Fibroblast of pulmonary artery (primary cell): ENCODE measurements around the gene EPHA4.

ENCODE experiments used
- DNase-seq: peaks from one replicate; pipeline ENCODE4 v3.0.0-alpha.2; 2010; ENCODE audit warnings: low read depth
- H3K4me3 ChIP-seq: replicated peaks from 2 replicates; pipeline ENCODE4 v1.5.1; 2011; ENCODE audit warnings: low read depth, mild to moderate bottlenecking, control low read depth, low read length, moderate library complexity
- CTCF ChIP-seq: IDR thresholded peaks from 2 replicates; pipeline ENCODE4 v1.5.1; 2011; ENCODE audit warnings: mild to moderate bottlenecking, control low read depth, low read length, inconsistent platforms; ENCODE audit errors: missing control alignments

The EPHA4 gene

GRCh38 chr2:221596192-221596591, 24.1 kb upstream of the EPHA4 start:
- DNase-seq = peak; percentile 54
- TF ChIP-seq CTCF = no peak
- no peak overlapping the region for H3K4me3 ChIP-seq

- H3K4me3 ChIP-seq = no peak overlapping the region
- no peak for DNase-seq
- no peak for TF ChIP-seq CTCF
These were observed 18.8 kb upstream of the EPHA4 start for GRCh38 chr2:221590861-221591365.

GRCh38 chr2:221589696-221590095, 17.6 kb upstream of the EPHA4 start:
- H3K4me3 ChIP-seq = no peak overlapping the region
- TF ChIP-seq CTCF = no peak
- no peak for DNase-seq

GRCh38 chr2:221588306-221588985, 16.3 kb upstream of the EPHA4 start:
- DNase-seq = no peak
- TF ChIP-seq CTCF = no peak

GRCh38 chr2:221581986-221582385, 9.9 kb upstream of the EPHA4 start:
- no peak overlapping the region for H3K4me3 ChIP-seq
- DNase-seq = no peak
- no peak for TF ChIP-seq CTCF

More at GRCh38 chr2:221588306-221588985, 16.3 kb upstream of the EPHA4 start:
- H3K4me3 ChIP-seq = no peak overlapping the region

- no peak for TF ChIP-seq CTCF
- peak overlapping the region; percentile 67 for H3K4me3 ChIP-seq
These were observed 2.1 kb upstream of the EPHA4 start for GRCh38 chr2:221574231-221574570.

More at GRCh38 chr2:221574231-221574570, 2.1 kb upstream of the EPHA4 start:
- DNase-seq = no peak
